Ishikawa (cell line): ENCODE data around the gene PTPRN2.

Experiments
- CEBPB ChIP-seq: IDR thresholded peaks from 2 replicates; pipeline ENCODE4 v1.6.1; 2012
- CREB1 ChIP-seq: IDR thresholded peaks from 2 replicates; pipeline ENCODE4 v1.6.1; 2012; ENCODE audit warnings: low read depth
- EP300 ChIP-seq: IDR thresholded peaks from 2 replicates; pipeline ENCODE4 v1.6.1; 2012; ENCODE audit warnings: borderline replicate concordance
- FOXM1 ChIP-seq: IDR thresholded peaks from 2 replicates; pipeline ENCODE4 v1.6.1; 2012; ENCODE audit warnings: low read depth, borderline replicate concordance
- NFIC ChIP-seq: IDR thresholded peaks from 2 replicates; pipeline ENCODE4 v1.6.1; 2012
- RAD21 ChIP-seq: IDR thresholded peaks from 2 replicates; pipeline ENCODE4 v1.6.1; 2012; ENCODE audit warnings: low read depth
- TAF1 ChIP-seq: IDR thresholded peaks from 2 replicates; pipeline ENCODE4 v1.6.1; 2012; ENCODE audit warnings: low read depth, mild to moderate bottlenecking
- TCF12 ChIP-seq: IDR thresholded peaks from 2 replicates; pipeline ENCODE4 v1.6.1; 2012; ENCODE audit warnings: low read depth
- TEAD4 ChIP-seq: IDR thresholded peaks from 2 replicates; pipeline ENCODE4 v1.6.1; 2012
- ZBTB7A ChIP-seq: IDR thresholded peaks from 2 replicates; pipeline ENCODE4 v1.6.1; 2012; ENCODE audit warnings: low read depth
- TF ChIP-seq, protein P1 (sequence below): IDR thresholded peaks from 2 replicates; pipeline ENCODE4 v1.6.1; 2012; ENCODE audit warnings: low read depth, mild to moderate bottlenecking
- TF ChIP-seq, protein P2 (sequence below): IDR thresholded peaks from 2 replicates; pipeline ENCODE4 v1.6.1; 2012

DNA sequence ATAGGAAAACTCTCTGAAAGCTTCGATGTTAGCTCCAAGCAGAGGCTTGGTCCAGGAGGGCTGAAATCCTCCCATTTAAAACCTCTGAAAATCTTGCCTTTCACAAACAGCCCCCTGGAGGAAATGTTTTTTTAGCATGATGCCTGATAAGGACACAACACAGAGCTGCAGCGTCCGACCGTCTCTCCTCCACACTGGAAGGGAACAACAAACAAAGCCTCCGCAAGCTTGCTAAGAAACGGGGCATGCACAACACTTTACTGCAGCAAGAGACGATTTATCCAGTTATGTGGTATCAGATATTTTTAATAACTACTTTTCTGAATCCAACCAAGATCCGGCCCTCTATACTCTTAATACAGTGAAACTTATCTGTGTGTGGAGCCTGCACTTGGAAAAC lies 182.3 kb downstream of the PTPRN2 start:
- TF ChIP-seq RAD21 (no peak), NFIC (no peak), CEBPB (no peak), TEAD4 (no peak), TAF1 (no peak), CREB1 (no peak), TCF12 (no peak), ZBTB7A (no peak), FOXM1 (no peak), EP300 (no peak)
- TF ChIP-seq, protein P1, sequence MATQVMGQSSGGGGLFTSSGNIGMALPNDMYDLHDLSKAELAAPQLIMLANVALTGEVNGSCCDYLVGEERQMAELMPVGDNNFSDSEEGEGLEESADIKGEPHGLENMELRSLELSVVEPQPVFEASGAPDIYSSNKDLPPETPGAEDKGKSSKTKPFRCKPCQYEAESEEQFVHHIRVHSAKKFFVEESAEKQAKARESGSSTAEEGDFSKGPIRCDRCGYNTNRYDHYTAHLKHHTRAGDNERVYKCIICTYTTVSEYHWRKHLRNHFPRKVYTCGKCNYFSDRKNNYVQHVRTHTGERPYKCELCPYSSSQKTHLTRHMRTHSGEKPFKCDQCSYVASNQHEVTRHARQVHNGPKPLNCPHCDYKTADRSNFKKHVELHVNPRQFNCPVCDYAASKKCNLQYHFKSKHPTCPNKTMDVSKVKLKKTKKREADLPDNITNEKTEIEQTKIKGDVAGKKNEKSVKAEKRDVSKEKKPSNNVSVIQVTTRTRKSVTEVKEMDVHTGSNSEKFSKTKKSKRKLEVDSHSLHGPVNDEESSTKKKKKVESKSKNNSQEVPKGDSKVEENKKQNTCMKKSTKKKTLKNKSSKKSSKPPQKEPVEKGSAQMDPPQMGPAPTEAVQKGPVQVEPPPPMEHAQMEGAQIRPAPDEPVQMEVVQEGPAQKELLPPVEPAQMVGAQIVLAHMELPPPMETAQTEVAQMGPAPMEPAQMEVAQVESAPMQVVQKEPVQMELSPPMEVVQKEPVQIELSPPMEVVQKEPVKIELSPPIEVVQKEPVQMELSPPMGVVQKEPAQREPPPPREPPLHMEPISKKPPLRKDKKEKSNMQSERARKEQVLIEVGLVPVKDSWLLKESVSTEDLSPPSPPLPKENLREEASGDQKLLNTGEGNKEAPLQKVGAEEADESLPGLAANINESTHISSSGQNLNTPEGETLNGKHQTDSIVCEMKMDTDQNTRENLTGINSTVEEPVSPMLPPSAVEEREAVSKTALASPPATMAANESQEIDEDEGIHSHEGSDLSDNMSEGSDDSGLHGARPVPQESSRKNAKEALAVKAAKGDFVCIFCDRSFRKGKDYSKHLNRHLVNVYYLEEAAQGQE = no peak
- TF ChIP-seq, protein P2, sequence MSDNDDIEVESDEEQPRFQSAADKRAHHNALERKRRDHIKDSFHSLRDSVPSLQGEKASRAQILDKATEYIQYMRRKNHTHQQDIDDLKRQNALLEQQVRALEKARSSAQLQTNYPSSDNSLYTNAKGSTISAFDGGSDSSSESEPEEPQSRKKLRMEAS = no peak
